Measurements from ENCODE around the gene ZNF845. TPM values are rescaled to one million over a fixed set of nuclear protein-coding genes. Genes with fewer than 3 reads are reported as not detected.
"Not testable (repeated sequence)": the region's sequence is repeated elsewhere in the genome, so short reads cannot be mapped to it uniquely, and the experiment has no call there.

Gene ZNF845
- total RNA-seq = 1 to 10 TPM; 4.7 to 6.2 TPM

GRCh38 chr19:53333463-53334449 is at the start of gene ZNF845:
ZNF845 (plus strand) TSS chr19:53333749; CDS start chr19:53341308, 7,559 bp downstream.
- peak; percentile 96 to 98 for DNase-seq (ENCODE audit: low spot score in 2 of 2)
- peak within 1 kb of the TSS; percentile 92 to 95 for H3K27ac Mint-ChIP-seq
- peaks cover 41 to 66% of the 10 kb centered on the region in 2 donors for H3K36me3 Mint-ChIP-seq
- ATAC-seq = peak; percentile 98 to 100
- H3K9me3 Mint-ChIP-seq = peaks cover 13 to 27% of the 10 kb centered on the region in 2 donors

- peaks cover 10% of the 10 kb centered on the region in 2 donors for H3K9me3 Mint-ChIP-seq
- DNase-seq (ENCODE audit: low spot score in 2 of 2) (no peak), ATAC-seq (no peak)
- peaks cover 6 to 37% of the 10 kb centered on the region in 2 donors for H3K36me3 Mint-ChIP-seq
- no peak overlapping the region for H3K27ac Mint-ChIP-seq
These were observed 48.5 kb upstream of the ZNF845 start for GRCh38 chr19:53285087-53285486.

- Mint-ChIP-seq H3K27ac (no peak overlapping the region), H3K36me3 (peaks cover 21 to 39% of the 10 kb centered on the region in 2 donors), H3K9me3 (peaks cover 21 to 43% of the 10 kb centered on the region in 2 donors)
- ATAC-seq (no peak), DNase-seq (ENCODE audit: low spot score in 2 of 2) (no peak)
These were observed 42.6 kb upstream of the ZNF845 start for GRCh38 chr19:53290758-53291549.

- peaks cover 28 to 47% of the 10 kb centered on the region in 2 donors for H3K36me3 Mint-ChIP-seq
- ATAC-seq (peak in 1 of 2 donors; percentile 39), DNase-seq (ENCODE audit: low spot score in 2 of 2) (no peak)
- peaks cover 22 to 44% of the 10 kb centered on the region in 2 donors for H3K9me3 Mint-ChIP-seq
- peak overlapping the region in 1 of 2 donors; percentile 95 for H3K27ac Mint-ChIP-seq
These were observed 38.6 kb upstream of the ZNF845 start for GRCh38 chr19:53294786-53295441.

- Mint-ChIP-seq H3K9me3 (peaks cover 15 to 16% of the 10 kb centered on the region in 2 donors), H3K36me3 (peaks cover 18 to 27% of the 10 kb centered on the region in 2 donors)
- not testable (repeated sequence) for H3K27ac Mint-ChIP-seq; DNase-seq (ENCODE audit: low spot score in 2 of 2); ATAC-seq
These were observed 32.2 kb upstream of the ZNF845 start for GRCh38 chr19:53301341-53301740.

- H3K9me3 Mint-ChIP-seq = peaks cover 21 to 27% of the 10 kb centered on the region in 2 donors
- peaks cover 22 to 39% of the 10 kb centered on the region in 2 donors for H3K36me3 Mint-ChIP-seq
- peak; percentile 18 to 20 for ATAC-seq
- peak in 1 of 2 donors; percentile 15 for DNase-seq (ENCODE audit: low spot score in 2 of 2)
- H3K27ac Mint-ChIP-seq = no peak overlapping the region
These were observed 25.2 kb upstream of the ZNF845 start for GRCh38 chr19:53308339-53308811.

GRCh38 chr19:53311044-53311443 is 22.5 kb upstream of the ZNF845 start:
- ATAC-seq = no peak
- H3K9me3 Mint-ChIP-seq = peaks cover 24 to 29% of the 10 kb centered on the region in 2 donors
- H3K27ac Mint-ChIP-seq = no peak overlapping the region
- H3K36me3 Mint-ChIP-seq = peaks cover 23 to 37% of the 10 kb centered on the region in 2 donors
- DNase-seq (ENCODE audit: low spot score in 2 of 2) = no peak

GRCh38 chr19:53311897-53312296 is 21.7 kb upstream of the ZNF845 start:
- H3K9me3 Mint-ChIP-seq = peaks cover 22 to 27% of the 10 kb centered on the region in 2 donors
- DNase-seq (ENCODE audit: low spot score in 2 of 2) = no peak

GRCh38 chr19:53328967-53329366 is 4.6 kb upstream of the ZNF845 start:
- peaks cover 17 to 39% of the 10 kb centered on the region in 2 donors for H3K9me3 Mint-ChIP-seq
- peaks cover 41 to 46% of the 10 kb centered on the region in 2 donors for H3K36me3 Mint-ChIP-seq
- DNase-seq (ENCODE audit: low spot score in 2 of 2) (no peak), ATAC-seq (no peak)
- H3K27ac Mint-ChIP-seq = no peak overlapping the region

More at GRCh38 chr19:53311897-53312296, 21.7 kb upstream of the ZNF845 start:
- Mint-ChIP-seq H3K36me3 (peaks cover 16 to 31% of the 10 kb centered on the region in 2 donors), H3K27ac (no peak overlapping the region)
- ATAC-seq = no peak

- Mint-ChIP-seq H3K36me3 (peaks cover 38 to 65% of the 10 kb centered on the region in 2 donors), H3K9me3 (peaks cover 17 to 31% of the 10 kb centered on the region in 2 donors), H3K27ac (peak overlapping the region in 1 of 2 donors; percentile 92)
- DNase-seq (ENCODE audit: low spot score in 2 of 2) (no peak), ATAC-seq (no peak)
These were observed 1.1 kb upstream of the ZNF845 start for GRCh38 chr19:53332484-53332883.

GRCh38 chr19:53333066-53333462 is 485 bp upstream of the ZNF845 start:
- peak in 1 of 2 donors; percentile 10 for DNase-seq (ENCODE audit: low spot score in 2 of 2)
- peak; percentile 25 to 51 for ATAC-seq
- Mint-ChIP-seq H3K36me3 (peaks cover 39 to 66% of the 10 kb centered on the region in 2 donors), H3K27ac (peak overlapping the region; percentile 55 to 92), H3K9me3 (peaks cover 17 to 31% of the 10 kb centered on the region in 2 donors)

- DNase-seq (ENCODE audit: low spot score in 2 of 2); H3K27ac Mint-ChIP-seq; ATAC-seq: not testable (repeated sequence)
- H3K36me3 Mint-ChIP-seq = peaks cover 90 to 96% of the 10 kb centered on the region in 2 donors
- peaks cover 36 to 42% of the 10 kb centered on the region in 2 donors for H3K9me3 Mint-ChIP-seq
These were observed 10.9 kb downstream of the ZNF845 start for GRCh38 chr19:53344403-53344802.

GRCh38 chr19:53355739-53356138 is 22.2 kb downstream of the ZNF845 start:
- ATAC-seq (no peak), DNase-seq (ENCODE audit: low spot score in 2 of 2) (no peak)
- peaks cover 60 to 62% of the 10 kb centered on the region in 2 donors for H3K36me3 Mint-ChIP-seq
- H3K27ac Mint-ChIP-seq = no peak overlapping the region
- H3K9me3 Mint-ChIP-seq = peaks cover 49 to 52% of the 10 kb centered on the region in 2 donors

GRCh38 chr19:53357821-53358581 is 24.5 kb downstream of the ZNF845 start:
- Mint-ChIP-seq H3K27ac (peak overlapping the region in 1 of 2 donors; percentile 29), H3K36me3 (peaks cover 43 to 51% of the 10 kb centered on the region in 2 donors), H3K9me3 (peaks cover 29 to 32% of the 10 kb centered on the region in 2 donors)
- ATAC-seq (no peak), DNase-seq (ENCODE audit: low spot score in 2 of 2) (no peak)

- H3K36me3 Mint-ChIP-seq = peaks cover 31 to 51% of the 10 kb centered on the region in 2 donors
- not testable (repeated sequence) for H3K27ac Mint-ChIP-seq; ATAC-seq; DNase-seq (ENCODE audit: low spot score in 2 of 2)
- H3K9me3 Mint-ChIP-seq = peaks cover 17 to 29% of the 10 kb centered on the region in 2 donors
These were observed 26.5 kb downstream of the ZNF845 start for GRCh38 chr19:53360056-53360455.
